ENCODE results near the gene C22orf23. TPM values are rescaled to one million over a fixed set of nuclear protein-coding genes. Genes with fewer than 3 reads are reported as not detected.

Gene C22orf23
- total and polyA plus RNA-seq, 10 of the 15 experiments (the other 5 are each of a cell fraction or from before 2014, with no cell fraction given) = 0.04 to 0.38 (median 0.11) TPM; not detected in 5

DNA sequence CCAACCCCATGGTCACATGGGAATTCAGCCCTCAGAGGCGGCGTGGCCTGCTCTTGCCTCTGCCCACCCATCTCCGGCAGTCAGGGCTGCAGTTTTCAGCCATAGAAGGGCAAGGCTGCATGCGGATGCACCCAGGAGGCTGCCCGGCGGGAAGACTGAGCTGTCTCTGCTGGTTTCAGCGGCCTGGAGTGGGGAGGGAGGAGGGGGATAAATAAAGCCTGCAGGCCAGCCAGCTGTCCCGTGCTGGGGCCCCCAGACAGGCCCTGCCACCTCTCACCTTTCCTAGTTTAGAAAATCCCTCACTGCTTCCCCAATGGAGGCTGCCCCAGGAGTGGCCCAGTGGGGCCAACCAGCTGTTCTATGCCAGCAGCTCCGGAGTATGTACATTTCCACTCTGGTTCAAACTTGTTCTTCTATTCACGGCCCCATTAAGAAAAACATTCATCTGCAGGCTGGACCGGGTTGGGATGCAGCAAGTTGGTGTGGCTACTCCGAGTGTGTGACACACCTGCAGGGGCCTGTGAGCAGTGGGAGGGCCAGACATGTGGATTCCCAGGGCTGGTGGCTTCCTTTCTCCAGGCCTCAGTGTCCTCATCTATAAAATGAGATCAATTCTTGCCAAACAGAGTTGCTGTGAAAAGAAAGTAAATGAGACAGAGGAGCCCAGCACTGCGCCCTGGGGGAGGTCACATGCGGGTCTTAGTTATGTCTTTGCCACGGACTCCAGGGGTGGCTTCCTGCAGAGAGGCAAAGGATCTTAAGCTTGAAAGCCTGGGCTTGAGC is 42.3 kb downstream of the C22orf23 start (continued):
- no peak for TF ChIP-seq POU2F2 (IDR thresholded peaks at IDR 0.05; ENCODE audit: borderline replicate concordance, low read depth, low read length)
- no peak for TF ChIP-seq WRNIP1 (IDR thresholded peaks at IDR 0.05; ENCODE audit: borderline replicate concordance, low read depth, low read length)
- no peak for TF ChIP-seq RCOR1 (conservative IDR thresholded peaks at IDR 0.05; ENCODE audit: low read depth, low read length)
- TF ChIP-seq TAF1 (IDR thresholded peaks at IDR 0.05; ENCODE audit: borderline replicate concordance, low read depth, low read length) = no peak

- RAD21 ChIA-PET (ENCODE audit: unreplicated experiment) = no interaction called here
- no peak for DNase-seq (ENCODE audit: low read depth, low spot score)
- intact Hi-C loops (cut with micrococcal nuclease; ENCODE audit: unreplicated experiment) (loop anchor here (5.0 kb wide), 1 partner anchor 58 kb away; no protein-coding TSS in a partner anchor), in situ Hi-C loops (cut with MboI) (no loop called here)
- H3K4me1 ChIP-seq (ENCODE audit: control insufficient read depth, insufficient read depth, low read length) = no peaks in the 10 kb centered on the region
- SMC1A ChIA-PET (ENCODE audit: uncharacterized antibody, unreplicated experiment) = no interaction called here
- H3K9ac ChIP-seq (ENCODE audit: control insufficient read depth, insufficient read depth, low read length) = no peak overlapping the region
- ATAC-seq = no peak
- no peak overlapping the region for H3K4me2 ChIP-seq (ENCODE audit: control insufficient read depth, insufficient read depth)
- H3K27ac ChIP-seq (ENCODE audit: control insufficient read depth, insufficient read depth) = no peak overlapping the region
- WGBS (ENCODE audit: insufficient coverage, insufficient replicate concordance, low lambda C conversion rate, missing lambda C conversion rate) = 91% methylated on average over 7 of the region's 7 CpGs
- TF ChIP-seq SUZ12 (IDR thresholded peaks at IDR 0.05; ENCODE audit: unreplicated experiment) (no peak), RB1 (IDR thresholded peaks at IDR 0.05; ENCODE audit: borderline replicate concordance) (no peak), WRNIP1 (IDR thresholded peaks at IDR 0.05; ENCODE audit: borderline replicate concordance, low read depth, low read length) (no peak), IKZF2 (IDR thresholded peaks at IDR 0.05) (no peak), NBN (IDR thresholded peaks at IDR 0.05) (no peak), ELK1 (IDR thresholded peaks at IDR 0.05; ENCODE audit: low read depth, low read length) (no peak)
- no peak overlapping the region for H3K4me3 ChIP-seq
- no peaks in the 10 kb centered on the region for H3K27me3 ChIP-seq (replicated peaks in 1 of 2; ENCODE audit: control insufficient read depth in 2 of 2, insufficient read depth in 2 of 2, low read length in 1 of 2)
- no TSS peak for BruUV-seq (replicated peaks)
- H3K36me3 ChIP-seq (ENCODE audit: control insufficient read depth in 2 of 2, insufficient read depth in 2 of 2, low read length in 1 of 2) = no peaks in the 10 kb centered on the region
- no peak for FAIRE-seq
- peaks cover 2% of the 10 kb centered on the region; the same call in 1 of the 2 replicates for H3K79me2 ChIP-seq (ENCODE audit: control insufficient read depth, insufficient read depth, low read length)
- H3K9me3 ChIP-seq (replicated peaks; ENCODE audit: control insufficient read depth, insufficient read depth, low read length) = no peaks in the 10 kb centered on the region
- POLR2A ChIA-PET = interaction anchor here (0.6 kb wide), 1 partner anchor 102 kb away, joined by 3 read pairs; the partner anchor contains the start of gene GCAT
- no peak overlapping the region for H2AFZ ChIP-seq (ENCODE audit: control insufficient read depth, low read depth, low read length)
- CTCF ChIA-PET = interaction anchor here (1.0 to 2.3 kb wide), 2 partner anchors 13 to 93 kb away, joined by 3 to 5 read pairs; no protein-coding TSS in a partner anchor
- no peaks in the 10 kb centered on the region for H4K20me1 ChIP-seq (ENCODE audit: control insufficient read depth, insufficient read depth)
These were observed 43.6 kb downstream of the C22orf23 start for GRCh38 chr22:37909766-37910165.

Data from GM12878 (cell line).